ENCODE data around the gene GALK1. TPM values are rescaled to one million over a fixed set of nuclear protein-coding genes. Genes with fewer than 3 reads are reported as not detected.
A peak's percentile ranks its signal among the peaks of the same experiment; 100 is the strongest.

Gene GALK1
- total RNA-seq, 1 donor from 2014 or later: 63.7 TPM

DNA sequence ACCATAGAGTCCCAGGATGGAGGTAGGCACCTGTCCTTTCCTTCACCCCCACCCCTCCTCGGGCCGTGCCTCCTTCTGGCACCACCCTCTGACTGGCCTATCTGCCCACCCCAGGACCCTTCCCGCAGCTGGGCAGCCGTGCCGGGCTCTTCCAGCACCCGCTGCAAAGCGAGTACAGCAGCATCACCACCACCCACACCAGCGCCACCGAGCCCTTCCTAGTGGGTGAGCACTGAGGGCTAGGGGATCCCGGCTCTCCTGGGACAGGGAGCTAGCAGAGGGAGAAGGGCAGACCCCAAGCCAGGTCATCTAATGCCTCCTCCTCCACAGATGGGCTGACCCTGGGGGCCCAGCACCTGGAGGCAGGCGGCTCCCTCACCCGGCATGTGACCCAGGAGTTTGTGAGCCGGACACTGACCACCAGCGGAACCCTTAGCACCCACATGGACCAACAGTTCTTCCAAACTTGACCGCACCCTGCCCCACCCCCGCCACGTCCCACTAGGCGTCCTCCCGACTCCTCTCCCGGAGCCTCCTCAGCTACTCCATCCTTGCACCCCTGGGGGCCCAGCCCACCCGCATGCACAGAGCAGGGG lies 7.8 kb downstream of the GALK1 start:
- intact Hi-C loops (cut with micrococcal nuclease): no loop called here
- peaks cover 6% of the 10 kb centered on the region for H3K36me3 Mint-ChIP-seq (ENCODE audit: low read depth)

DNA sequence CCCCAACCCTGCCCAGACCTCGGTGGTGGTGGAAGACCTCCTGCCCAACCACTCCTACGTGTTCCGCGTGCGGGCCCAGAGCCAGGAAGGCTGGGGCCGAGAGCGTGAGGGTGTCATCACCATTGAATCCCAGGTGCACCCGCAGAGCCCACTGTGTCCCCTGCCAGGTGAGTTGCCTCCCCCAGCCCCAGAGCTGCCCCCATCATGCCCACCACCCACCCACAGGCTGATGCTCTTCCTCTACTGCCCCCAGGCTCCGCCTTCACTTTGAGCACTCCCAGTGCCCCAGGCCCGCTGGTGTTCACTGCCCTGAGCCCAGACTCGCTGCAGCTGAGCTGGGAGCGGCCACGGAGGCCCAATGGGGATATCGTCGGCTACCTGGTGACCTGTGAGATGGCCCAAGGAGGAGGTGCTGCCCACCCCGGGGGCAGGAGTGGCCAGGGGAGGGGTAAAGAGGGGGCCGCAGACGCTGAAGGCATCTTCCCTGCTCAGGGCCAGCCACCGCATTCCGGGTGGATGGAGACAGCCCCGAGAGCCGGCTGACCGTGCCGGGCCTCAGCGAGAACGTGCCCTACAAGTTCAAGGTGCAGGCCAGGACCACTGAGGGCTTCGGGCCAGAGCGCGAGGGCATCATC lies 8.4 kb downstream of the GALK1 start:
- H3K9me3 Mint-ChIP-seq: no peaks in the 10 kb centered on the region
- DNase-seq (ENCODE audit: low spot score): no peak
- H3K36me3 Mint-ChIP-seq (ENCODE audit: low read depth): peaks cover 4% of the 10 kb centered on the region
- H3K4me1 Mint-ChIP-seq (ENCODE audit: low read depth): peaks cover 8% of the 10 kb centered on the region
- intact Hi-C loops (cut with micrococcal nuclease): no loop called here
- no peak overlapping the region for H3K27ac Mint-ChIP-seq
- no peak overlapping the region for H3K4me3 Mint-ChIP-seq (ENCODE audit: low read depth)
- no peaks in the 10 kb centered on the region for H3K27me3 Mint-ChIP-seq (ENCODE audit: low read depth)

More for the DNA sequence above, 7.8 kb downstream of the GALK1 start:
- peaks cover 8% of the 10 kb centered on the region for H3K4me1 Mint-ChIP-seq (ENCODE audit: low read depth)
- no peaks in the 10 kb centered on the region for H3K9me3 Mint-ChIP-seq
- H3K27me3 Mint-ChIP-seq (ENCODE audit: low read depth): no peaks in the 10 kb centered on the region
- DNase-seq (ENCODE audit: low spot score): no peak
- no peak overlapping the region for H3K27ac Mint-ChIP-seq
- H3K4me3 Mint-ChIP-seq (ENCODE audit: low read depth): no peak overlapping the region

DNA sequence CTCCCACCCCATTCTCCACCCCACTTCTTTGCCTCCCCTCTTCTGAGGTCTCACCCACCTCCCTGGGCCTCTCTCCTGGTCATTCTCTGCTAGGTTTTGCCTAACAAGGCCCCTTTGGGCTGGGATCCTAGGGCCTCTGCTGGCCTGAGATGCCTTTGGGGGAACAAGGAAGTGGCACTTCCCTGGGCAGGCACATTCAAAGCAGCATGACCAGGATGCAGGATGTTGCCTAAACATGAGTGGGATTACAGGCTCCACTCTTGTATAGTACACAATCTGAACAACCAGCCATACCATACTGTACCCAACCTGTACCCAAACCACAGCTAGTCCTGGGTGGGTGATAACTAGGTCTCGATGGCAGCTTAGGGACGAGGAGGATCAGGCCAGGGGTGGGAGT lies 9.0 kb downstream of the GALK1 start:
- no peak overlapping the region for H3K4me3 Mint-ChIP-seq (ENCODE audit: low read depth)

DNA sequence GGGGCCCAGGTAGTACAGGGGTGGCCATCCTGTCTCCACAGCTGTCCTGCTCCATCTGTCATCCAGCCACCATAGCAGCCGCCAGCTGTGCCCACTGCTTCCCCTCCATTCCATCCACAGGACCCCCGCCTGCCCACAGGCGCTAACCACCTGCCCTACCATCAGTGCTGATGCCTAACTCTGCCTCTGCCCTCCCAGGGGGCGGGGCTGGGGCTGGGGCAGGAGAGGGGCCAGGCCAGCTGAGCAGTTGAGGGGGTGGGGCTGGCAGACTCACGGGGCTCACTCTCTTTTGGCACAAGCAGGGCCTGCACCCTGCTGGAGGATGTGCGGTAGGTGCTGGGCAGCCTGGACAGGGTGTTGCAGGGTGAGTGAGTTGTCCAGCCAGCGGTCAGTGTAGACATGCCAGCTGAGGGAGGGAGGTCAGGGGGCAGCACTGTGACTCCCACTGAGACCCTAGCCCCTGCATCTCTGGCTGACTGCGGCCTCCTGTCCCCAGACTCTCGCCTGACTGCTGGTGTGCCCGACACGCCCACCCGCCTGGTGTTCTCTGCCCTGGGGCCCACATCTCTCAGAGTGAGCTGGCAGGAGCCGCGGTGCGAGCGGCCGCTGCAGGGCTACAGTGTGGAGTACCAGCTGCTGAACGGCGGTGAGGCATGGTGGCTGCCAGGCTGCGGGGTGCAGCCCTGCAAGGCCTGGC lies 9.6 kb downstream of the GALK1 start:
- intact Hi-C loops (cut with micrococcal nuclease): no loop called here
- Mint-ChIP-seq H3K4me1 (ENCODE audit: low read depth) (peaks cover 8% of the 10 kb centered on the region), H3K4me3 (ENCODE audit: low read depth) (no peak overlapping the region), H3K36me3 (ENCODE audit: low read depth) (peaks cover 4% of the 10 kb centered on the region), H3K9me3 (no peaks in the 10 kb centered on the region), H3K27ac (no peak overlapping the region), H3K27me3 (ENCODE audit: low read depth) (no peaks in the 10 kb centered on the region)
- DNase-seq (ENCODE audit: low spot score): no peak

More for the DNA sequence above, 9.0 kb downstream of the GALK1 start:
- H3K27ac Mint-ChIP-seq: no peak overlapping the region
- H3K27me3 Mint-ChIP-seq (ENCODE audit: low read depth): no peaks in the 10 kb centered on the region
- no peaks in the 10 kb centered on the region for H3K9me3 Mint-ChIP-seq
- H3K36me3 Mint-ChIP-seq (ENCODE audit: low read depth): peaks cover 4% of the 10 kb centered on the region
- H3K4me1 Mint-ChIP-seq (ENCODE audit: low read depth): peaks cover 8% of the 10 kb centered on the region
- no peak for DNase-seq (ENCODE audit: low spot score)
- intact Hi-C loops (cut with micrococcal nuclease): no loop called here

DNA sequence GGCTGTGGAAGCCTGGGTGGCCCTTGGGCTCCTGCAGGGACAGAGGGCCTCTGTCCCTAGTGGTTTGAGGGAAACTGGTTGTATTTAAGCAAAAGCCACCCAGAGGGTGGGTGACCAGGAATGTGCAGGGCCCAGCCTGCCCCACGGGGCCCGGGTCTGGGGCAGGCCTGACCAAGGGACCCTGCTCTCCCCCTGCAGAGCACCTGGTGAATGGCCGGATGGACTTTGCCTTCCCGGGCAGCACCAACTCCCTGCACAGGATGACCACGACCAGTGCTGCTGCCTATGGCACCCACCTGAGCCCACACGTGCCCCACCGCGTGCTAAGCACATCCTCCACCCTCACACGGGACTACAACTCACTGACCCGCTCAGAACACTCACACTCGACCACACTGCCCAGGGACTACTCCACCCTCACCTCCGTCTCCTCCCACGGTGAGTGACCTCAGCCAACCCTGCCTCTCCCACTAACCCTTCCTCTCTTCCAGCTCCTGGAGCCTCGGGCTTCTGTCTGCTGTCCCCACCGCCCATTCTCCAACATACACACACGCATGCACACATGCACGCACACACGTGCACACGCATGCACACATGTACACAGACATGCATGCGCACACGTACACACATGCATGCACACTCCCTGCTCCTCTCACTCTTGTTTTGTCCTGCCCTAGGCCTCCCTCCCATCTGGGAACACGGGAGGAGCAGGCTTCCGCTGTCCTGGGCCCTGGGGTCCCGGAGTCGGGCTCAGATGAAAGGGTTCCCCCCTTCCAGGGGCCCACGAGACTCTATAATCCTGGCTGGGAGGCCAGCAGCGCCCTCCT lies 10.4 kb downstream of the GALK1 start:
- no peak for DNase-seq (ENCODE audit: low spot score)
- H3K27me3 Mint-ChIP-seq (ENCODE audit: low read depth): no peaks in the 10 kb centered on the region
- H3K27ac Mint-ChIP-seq: peak overlapping the region; percentile 53
- no peaks in the 10 kb centered on the region for H3K9me3 Mint-ChIP-seq
- peaks cover 4% of the 10 kb centered on the region for H3K36me3 Mint-ChIP-seq (ENCODE audit: low read depth)
- H3K4me1 Mint-ChIP-seq (ENCODE audit: low read depth): peaks cover 9% of the 10 kb centered on the region
- intact Hi-C loops (cut with micrococcal nuclease): no loop called here
- H3K4me3 Mint-ChIP-seq (ENCODE audit: low read depth): peak overlapping the region; percentile 24

DNA sequence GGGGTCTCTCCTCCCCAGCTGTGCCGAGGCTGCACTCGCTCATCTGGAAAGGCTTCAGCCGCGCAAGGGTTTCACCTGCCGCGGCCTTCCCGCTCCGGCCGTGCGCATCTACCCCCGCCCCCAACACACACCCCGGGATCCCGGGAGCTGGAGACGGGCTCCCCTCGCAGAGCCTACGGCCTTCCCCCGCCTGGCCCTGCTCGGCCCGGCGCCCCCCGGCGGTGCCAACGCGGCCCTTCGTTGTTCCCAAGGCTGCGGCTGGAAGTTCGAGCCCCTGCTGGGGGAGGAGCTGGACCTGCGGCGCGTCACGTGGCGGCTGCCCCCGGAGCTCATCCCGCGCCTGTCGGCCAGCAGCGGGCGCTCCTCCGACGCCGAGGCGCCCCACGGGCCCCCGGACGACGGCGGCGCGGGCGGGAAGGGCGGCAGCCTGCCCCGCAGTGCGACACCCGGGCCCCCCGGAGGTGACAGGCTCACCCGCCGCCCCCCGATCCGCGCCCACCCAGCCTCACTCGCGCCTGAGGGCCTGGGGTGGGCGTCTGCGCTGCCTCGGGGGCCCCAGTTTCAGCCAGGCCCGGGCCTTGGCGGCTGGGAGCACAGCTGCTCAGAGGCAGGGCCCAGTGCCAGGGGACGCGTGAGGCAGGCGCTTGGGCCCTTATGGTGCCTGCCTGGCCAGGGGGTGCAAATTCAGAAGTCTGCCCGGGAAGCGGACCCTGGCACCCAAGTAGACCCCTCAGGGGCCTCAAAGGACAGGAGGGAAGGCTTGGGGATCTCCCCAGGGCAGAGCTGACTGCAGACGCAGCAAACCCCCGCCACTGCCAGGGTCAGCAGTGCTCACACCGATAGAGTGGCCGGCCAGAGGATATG lies 11.2 kb downstream of the GALK1 start:
- Mint-ChIP-seq H3K36me3 (ENCODE audit: low read depth) (peaks cover 2% of the 10 kb centered on the region), H3K4me1 (ENCODE audit: low read depth) (peaks cover 9% of the 10 kb centered on the region), H3K9me3 (no peaks in the 10 kb centered on the region), H3K27ac (no peak overlapping the region), H3K27me3 (ENCODE audit: low read depth) (no peaks in the 10 kb centered on the region), H3K4me3 (ENCODE audit: low read depth) (peak overlapping the region; percentile 2)
- DNase-seq (ENCODE audit: low spot score): peak; percentile 62
- intact Hi-C loops (cut with micrococcal nuclease): no loop called here

DNA sequence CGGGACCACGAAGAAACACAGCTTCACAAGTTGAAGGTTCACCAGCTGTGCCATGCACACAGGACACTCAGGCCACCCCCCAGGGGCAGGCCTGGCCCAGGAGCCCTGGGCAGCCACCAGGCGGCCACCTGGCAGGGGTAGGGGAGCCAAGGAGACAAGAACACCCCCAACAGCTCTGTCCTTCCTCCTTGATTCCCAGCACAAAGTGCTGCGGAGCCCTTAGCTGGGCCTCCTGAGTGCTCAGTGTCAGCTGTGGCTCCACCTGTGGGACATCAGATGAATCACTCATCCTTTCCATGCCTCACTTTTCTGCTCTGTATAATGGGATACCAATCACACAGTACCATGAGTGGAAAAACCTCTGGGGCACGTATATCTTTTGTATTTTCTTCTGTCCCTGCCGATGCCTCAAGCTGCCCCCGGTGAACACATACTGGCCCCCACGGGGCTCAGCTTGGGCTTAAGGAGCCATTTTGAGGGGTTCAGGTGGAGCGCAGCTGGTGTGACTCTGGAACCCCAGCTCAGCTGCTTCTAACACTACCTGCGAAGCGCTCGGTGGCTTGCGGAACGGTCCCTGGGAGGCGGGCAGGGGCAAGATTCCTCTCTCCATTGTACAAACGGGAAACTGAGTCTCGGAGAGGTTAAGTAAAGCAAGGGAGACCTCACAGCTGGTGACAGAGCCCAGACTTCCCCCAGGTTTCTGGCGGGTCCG lies 12.0 kb downstream of the GALK1 start:
- no peaks in the 10 kb centered on the region for H3K27me3 Mint-ChIP-seq (ENCODE audit: low read depth)
- no peak overlapping the region for H3K27ac Mint-ChIP-seq
- peaks cover 9% of the 10 kb centered on the region for H3K4me1 Mint-ChIP-seq (ENCODE audit: low read depth)
- H3K36me3 Mint-ChIP-seq (ENCODE audit: low read depth): no peaks in the 10 kb centered on the region
- H3K9me3 Mint-ChIP-seq: no peaks in the 10 kb centered on the region
- H3K4me3 Mint-ChIP-seq (ENCODE audit: low read depth): peak overlapping the region; percentile 67
- no peak for DNase-seq (ENCODE audit: low spot score)
- intact Hi-C loops (cut with micrococcal nuclease): no loop called here

DNA sequence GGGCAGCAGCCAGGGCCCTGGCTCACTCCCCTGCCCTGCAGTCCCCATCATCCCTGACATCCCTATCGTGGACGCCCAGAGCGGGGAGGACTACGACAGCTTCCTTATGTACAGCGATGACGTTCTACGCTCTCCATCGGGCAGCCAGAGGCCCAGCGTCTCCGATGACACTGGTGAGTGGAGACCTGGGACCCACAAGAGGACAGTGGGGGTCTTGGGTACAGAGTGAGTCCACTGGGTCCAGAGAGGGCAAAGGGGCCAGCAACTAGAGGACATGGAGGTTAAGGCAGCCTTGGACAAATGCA lies 12.6 kb downstream of the GALK1 start:
- no peak for DNase-seq (ENCODE audit: low spot score)
- H3K4me1 Mint-ChIP-seq (ENCODE audit: low read depth): peaks cover 12% of the 10 kb centered on the region
- H3K27ac Mint-ChIP-seq: no peak overlapping the region
- H3K36me3 Mint-ChIP-seq (ENCODE audit: low read depth): no peaks in the 10 kb centered on the region
- no peak overlapping the region for H3K4me3 Mint-ChIP-seq (ENCODE audit: low read depth)
- intact Hi-C loops (cut with micrococcal nuclease): no loop called here
- peaks cover 3% of the 10 kb centered on the region for H3K27me3 Mint-ChIP-seq (ENCODE audit: low read depth)
- H3K9me3 Mint-ChIP-seq: no peaks in the 10 kb centered on the region

DNA sequence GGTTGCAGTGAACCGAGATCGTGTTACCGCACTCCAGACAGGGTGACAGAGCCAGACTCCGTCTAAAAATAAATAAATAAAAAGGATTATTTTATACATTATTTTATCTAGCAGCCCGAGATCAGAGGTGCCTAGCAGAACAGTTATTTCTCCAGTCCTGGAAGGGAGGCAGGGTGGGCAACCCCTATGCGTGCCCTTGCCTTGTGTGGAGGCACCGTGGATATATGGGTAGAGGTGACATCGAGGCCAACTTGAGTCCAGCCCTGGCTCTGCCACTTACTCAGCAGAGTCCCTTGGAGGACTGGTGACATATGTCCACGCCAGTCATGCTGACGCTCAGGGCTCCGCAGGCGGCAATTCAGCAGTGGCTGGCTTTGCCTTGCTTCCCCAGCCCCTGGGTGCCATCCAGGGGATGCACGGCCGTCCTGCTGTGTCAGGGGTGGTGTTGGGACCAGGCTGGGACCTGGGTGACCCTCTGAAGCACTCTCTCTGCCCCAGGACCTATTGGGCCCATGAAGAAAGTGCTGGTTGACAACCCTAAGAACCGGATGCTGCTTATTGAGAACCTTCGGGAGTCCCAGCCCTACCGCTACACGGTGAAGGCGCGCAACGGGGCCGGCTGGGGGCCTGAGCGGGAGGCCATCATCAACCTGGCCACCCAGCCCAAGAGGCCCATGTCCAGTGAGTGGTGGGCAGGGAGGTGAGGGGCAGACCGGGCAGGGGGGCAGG lies 13.2 kb downstream of the GALK1 start:
- H3K27ac Mint-ChIP-seq: no peak overlapping the region
- no peaks in the 10 kb centered on the region for H3K36me3 Mint-ChIP-seq (ENCODE audit: low read depth)
- peaks cover 12% of the 10 kb centered on the region for H3K4me1 Mint-ChIP-seq (ENCODE audit: low read depth)
- peaks cover 3% of the 10 kb centered on the region for H3K27me3 Mint-ChIP-seq (ENCODE audit: low read depth)
- intact Hi-C loops (cut with micrococcal nuclease): no loop called here
- no peak for DNase-seq (ENCODE audit: low spot score)
- H3K9me3 Mint-ChIP-seq: no peaks in the 10 kb centered on the region
- H3K4me3 Mint-ChIP-seq (ENCODE audit: low read depth): no peak overlapping the region

DNA sequence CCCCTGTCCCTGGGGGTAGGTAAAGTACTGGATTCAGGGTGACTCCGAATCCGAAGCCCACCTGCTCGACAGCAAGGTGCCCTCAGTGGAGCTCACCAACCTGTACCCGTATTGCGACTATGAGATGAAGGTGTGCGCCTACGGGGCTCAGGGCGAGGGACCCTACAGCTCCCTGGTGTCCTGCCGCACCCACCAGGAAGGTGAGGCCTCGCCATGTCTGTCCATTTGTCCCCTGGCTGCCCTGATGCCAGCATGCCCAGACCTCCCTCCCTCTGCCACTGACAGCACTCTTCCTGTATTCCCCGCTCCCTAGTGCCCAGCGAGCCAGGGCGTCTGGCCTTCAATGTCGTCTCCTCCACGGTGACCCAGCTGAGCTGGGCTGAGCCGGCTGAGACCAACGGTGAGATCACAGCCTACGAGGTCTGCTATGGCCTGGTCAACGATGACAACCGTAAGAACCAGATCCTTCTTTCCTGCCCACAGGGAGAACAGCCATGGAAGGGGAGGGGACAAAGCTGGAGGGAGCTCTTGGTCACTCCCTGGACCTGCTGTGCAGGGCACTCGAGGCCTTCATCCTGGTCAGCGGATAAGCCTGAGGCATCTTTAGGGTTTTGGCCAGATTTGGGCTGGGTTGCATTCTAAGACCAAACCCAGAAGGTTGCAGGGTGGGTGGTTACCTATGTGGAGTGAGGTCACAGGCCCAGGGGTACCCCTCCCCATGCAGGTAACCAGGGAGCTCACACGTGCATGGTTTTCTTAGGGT lies 14.2 kb downstream of the GALK1 start:
- H3K36me3 Mint-ChIP-seq (ENCODE audit: low read depth): no peaks in the 10 kb centered on the region
- DNase-seq (ENCODE audit: low spot score): no peak
- H3K4me1 Mint-ChIP-seq (ENCODE audit: low read depth): peaks cover 12% of the 10 kb centered on the region
- H3K9me3 Mint-ChIP-seq: no peaks in the 10 kb centered on the region
- no peak overlapping the region for H3K27ac Mint-ChIP-seq
- intact Hi-C loops (cut with micrococcal nuclease): loop anchor here (1.0 kb wide), 1 partner anchor 118 kb away; the partner anchor contains the start of gene SMIM5
- no peak overlapping the region for H3K4me3 Mint-ChIP-seq (ENCODE audit: low read depth)
- peaks cover 3% of the 10 kb centered on the region for H3K27me3 Mint-ChIP-seq (ENCODE audit: low read depth)
